NCI-H1930 (cell line): ENCODE measurements around the gene CCDC88A.
A peak's percentile ranks its signal among the peaks of the same experiment; 100 is the strongest.
"Not testable (repeated sequence)": the region's sequence is repeated elsewhere in the genome, so short reads cannot be mapped to it uniquely, and the experiment has no call there.

Experiments
- DNase-seq, 2 experiments: peaks; one replicate each; lab custom pipeline; 2025; lab: John Stamatoyannopoulos, UW

Gene CCDC88A

GRCh38 chr2:55302241-55302640 is 117.4 kb downstream of the CCDC88A start:
- no peak for DNase-seq

GRCh38 chr2:55301277-55301676 is 118.4 kb downstream of the CCDC88A start:
- no peak for DNase-seq

GRCh38 chr2:55296393-55296792 is 123.3 kb downstream of the CCDC88A start:
- DNase-seq, result no peak

DNA sequence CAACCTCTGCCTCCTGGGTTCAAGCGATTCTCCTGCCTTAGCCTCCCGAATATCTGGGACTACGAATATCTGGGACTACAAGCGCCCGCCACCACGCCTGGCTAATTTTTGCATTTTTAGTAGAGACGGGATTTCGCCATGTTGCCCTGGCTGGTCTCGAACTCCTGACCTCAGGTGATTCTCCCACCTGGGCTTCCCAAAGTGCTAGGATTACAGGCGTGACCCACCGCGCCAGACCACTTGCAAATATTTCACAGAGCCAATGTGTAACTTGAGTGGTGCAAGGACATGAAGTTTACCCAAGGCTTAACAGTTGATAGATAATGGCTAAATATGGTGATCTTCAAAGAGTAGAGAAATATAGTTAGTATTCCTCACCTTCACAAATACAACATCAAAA is 136.6 kb downstream of the CCDC88A start:
- no peak for DNase-seq

- DNase-seq, result no peak
These were observed 137.3 kb downstream of the CCDC88A start for GRCh38 chr2:55282110-55282917.

- DNase-seq, result not testable (repeated sequence)
These were observed 138.7 kb downstream of the CCDC88A start for GRCh38 chr2:55280851-55281546.

DNA sequence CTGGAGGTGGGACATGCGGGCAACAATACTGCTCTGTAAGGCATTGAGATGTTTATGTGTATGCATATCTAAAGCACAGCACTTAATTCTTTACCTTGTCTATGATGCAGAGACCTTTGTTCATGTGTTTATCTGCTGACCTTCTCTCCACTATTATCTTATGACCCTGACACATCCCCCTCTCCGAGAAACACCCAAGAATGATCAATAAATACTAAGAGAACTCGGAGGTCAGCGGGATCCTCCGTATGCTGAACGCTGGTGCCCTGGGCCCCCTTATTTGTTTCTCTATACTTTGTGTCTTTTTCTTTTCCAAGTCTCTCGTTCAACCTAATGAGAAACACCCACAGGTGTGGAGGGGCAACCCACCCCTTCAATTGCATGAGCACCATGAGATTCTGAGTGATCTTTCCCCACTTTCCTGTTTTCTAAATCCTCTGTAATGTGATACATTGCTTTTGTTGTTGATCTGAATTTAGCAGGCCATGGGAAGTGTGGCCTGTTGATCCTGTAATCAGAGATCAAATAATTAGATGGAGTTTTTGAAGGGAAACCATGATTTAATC is 139.7 kb downstream of the CCDC88A start:
- DNase-seq, result not testable (repeated sequence)

DNA sequence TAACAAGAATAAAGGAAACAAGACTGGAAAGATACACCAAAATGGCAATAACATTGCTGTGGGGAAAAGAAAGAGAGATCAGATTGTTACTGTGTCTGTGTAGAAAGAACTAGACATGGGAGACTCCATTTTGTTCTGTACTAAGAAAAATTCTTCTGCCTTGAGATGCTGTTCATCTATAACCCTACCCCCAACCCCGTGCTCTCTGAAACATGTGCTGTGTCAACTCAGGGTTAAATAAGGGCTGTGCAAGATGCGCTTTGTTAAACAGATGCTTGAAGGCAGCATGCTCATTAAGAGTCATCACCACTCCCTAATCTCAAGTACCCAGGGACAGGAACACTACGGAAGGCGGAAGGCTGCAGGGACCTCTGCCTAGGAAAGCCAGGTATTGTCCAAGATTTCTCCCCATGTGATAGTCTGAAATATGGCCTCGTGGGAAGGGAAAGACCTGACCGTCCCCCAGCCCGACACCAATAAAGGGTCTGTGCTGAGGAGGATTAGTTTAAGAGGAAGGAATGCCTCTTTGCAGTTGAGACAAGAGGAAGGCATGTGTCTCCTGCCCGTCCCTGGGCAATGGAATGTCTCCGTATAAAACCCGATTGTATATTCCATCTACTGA is 140.3 kb downstream of the CCDC88A start:
- DNase-seq, result not testable (repeated sequence)

DNA sequence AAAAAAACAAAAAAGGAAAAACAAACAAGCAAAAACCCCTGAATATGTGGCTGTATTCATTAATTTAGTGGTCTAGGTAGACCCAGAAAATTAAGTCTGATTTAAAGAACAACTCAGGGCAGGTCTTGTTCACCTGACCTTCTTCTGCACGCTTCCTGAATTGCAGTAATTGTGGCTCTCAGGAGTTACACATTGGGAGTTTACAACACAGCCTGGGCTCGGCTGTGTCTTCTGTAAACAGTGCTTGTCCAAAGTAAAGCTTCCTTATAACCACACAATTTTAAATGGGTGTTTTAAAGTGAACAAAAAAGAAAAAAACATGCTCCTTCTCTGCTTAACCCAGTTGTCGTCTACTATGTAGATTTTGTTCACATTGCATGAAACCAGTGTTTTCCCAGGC is 142.3 kb downstream of the CCDC88A start:
- DNase-seq, result no peak

DNA sequence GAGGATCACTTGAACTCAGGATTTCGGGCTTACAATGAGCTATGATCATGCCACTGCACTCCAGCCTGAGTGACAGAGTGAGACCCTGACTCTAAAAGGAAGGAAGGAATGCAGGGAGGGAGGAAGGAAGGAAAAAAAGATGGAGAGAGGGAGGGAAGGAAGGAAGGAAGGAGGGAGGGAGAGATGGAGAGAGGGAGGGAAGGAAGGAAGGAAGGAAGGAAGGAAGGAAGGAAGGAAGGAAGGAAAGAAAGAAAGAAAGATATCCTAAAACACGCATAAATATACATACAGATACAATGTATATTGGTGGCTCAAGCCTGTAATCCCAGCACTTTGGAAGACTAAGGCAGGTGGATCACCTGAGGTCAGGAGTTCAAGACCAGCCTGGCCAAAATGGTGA is 145.3 kb downstream of the CCDC88A start:
- not testable (repeated sequence) for DNase-seq

- no peak for DNase-seq
These were observed 150.0 kb downstream of the CCDC88A start for GRCh38 chr2:55269645-55269990.

DNA sequence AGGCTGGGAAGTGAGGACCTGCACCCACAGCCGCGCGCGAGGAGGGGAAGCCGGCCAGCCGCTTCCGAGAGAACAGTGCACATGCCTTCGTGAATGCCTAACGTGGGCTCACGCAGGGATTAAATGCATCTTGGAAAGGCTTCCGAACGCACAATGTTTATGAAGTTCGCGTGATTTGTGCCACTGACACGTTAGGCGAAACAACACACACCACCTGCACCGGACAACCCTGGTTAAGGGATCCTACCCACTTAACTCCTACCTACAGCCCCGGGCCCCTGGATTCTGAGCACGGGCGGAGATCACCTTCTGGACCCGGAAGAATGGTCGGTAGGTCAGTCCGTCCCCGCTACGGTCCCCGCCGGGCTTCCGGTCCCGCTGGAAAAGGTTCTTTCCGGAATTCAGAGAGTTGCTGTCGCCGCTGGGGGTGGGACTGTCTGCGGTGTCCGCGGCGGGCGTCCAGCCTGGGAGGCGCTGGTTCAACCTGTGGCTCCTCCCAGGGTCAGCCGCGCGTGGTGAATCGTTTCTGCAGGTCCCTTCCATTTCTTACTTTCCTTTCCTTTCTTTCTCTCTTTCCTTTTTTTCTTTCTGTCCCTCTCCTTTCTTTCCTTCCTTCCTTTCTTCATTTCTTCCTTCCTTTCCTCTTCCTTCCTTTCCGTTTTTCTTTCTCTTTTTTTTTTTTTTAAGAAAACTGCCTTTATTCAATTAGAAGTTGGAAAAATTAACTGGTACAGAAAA is 150.6 kb downstream of the CCDC88A start, which contains the start of gene MTIF2:
MTIF2 (minus strand) TSS at position 325 of the 738 bp plus-strand sequence. CDS start 5,373 bp downstream, outside the sequence.
- DNase-seq, result peak; percentile 88 to 92

DNA sequence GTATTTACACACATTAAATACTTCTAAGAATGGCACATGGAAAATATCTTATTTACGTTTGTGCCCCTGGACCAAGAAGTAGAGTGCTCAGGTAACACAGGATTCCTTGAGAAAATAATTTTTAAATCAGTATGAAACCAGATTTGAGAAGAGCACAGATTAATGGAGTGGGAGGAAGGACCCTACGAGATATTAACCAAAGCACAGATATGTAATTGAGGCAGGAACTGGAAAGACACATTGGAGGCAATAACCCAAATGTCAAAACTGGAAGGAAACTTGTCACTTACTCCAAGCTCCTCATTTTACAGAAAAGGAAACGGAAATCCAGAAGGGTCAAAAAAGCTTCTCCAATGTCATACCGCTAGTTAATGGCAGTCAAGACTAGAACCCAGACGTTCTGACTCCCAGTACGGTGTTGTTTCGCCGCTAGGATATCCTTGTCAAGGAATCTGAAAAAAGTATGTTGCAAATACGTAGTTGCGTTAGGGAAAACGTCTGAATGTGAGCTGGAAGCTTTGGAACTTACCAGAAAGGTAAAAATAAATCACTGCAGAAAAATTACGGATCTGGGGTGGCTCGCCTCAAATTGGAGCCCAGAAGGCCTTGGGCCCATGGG is 151.3 kb downstream of the CCDC88A start:
- DNase-seq, result no peak

- not testable (repeated sequence) for DNase-seq
These were observed 160.1 kb downstream of the CCDC88A start for GRCh38 chr2:55259586-55259985.

GRCh38 chr2:55252832-55253231 is 166.8 kb downstream of the CCDC88A start:
- DNase-seq, result no peak

GRCh38 chr2:55247025-55247424 is 172.6 kb downstream of the CCDC88A start:
- DNase-seq, result no peak

- no peak for DNase-seq
These were observed 174.2 kb downstream of the CCDC88A start for GRCh38 chr2:55245411-55245810.

DNA sequence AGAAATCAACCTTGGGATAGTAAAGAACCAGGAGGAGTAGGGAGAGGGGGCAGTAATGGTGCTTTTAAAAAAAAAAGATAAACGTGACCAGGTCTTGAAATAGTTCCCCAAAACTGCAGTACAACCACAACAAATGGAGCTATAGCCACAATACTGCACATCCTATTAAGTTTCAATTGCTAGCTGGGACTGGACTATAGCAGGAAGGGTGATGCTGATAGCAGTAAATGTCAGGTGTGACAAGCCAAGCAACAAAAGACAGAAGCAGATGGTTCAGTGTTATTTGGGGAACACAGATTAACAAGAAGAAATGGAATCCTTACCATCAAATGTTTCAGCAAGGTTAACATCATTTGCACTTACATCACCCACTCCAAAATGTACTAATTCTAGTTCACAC is 177.0 kb downstream of the CCDC88A start:
- no peak for DNase-seq

DNA sequence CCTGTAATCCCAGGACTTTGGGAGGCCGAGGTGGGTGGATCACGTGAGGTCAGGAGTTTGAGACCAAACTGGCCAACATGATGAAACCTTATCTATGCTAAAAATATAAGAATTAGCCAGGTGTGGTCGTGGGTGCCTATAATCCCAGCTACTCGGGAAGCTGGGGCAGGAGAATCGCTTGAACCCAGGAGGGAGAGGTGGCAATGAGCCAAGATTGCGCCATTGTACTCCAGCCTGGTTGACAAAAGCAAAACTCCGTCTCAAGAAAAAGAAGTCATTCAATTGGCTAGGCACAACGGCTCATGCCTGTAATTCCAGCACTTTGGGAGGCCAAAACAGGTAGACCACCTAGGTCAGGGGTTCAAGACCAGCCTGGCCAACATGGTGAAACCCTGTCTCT is 178.1 kb downstream of the CCDC88A start:
- DNase-seq, result not testable (repeated sequence)

DNA sequence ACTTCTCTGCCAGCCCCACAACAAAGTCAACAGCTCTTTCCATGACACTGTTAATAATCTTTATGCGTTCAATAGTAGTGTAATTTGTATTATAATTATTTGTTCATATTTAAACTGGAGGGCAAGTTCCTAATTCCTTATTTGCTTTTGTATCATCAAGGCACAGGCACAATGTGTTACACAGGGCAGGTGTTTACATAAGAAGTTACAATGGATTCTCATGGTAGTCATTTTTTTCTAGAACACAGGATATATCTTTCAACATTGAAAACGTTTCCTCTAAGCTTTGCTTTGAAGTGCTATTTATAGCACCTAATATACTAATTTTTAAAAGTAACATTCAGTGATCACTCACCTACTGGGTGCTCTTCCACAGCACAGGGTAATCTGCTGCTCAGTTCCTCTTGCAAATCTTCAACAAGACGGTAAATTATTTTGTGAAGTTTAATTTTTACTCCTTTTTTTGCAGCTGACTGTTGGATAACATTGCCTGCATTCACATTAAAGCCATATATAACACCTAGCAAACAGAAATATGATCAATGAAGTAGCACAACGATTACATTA is 179.9 kb downstream of the CCDC88A start:
- DNase-seq, result peak; percentile 64 to 66
